AG09309 (cell line): ENCODE measurements around the gene PDE6B.

Source experiments
- DNase-seq: peaks from one replicate; pipeline ENCODE4 v3.0.0-alpha.2; 2010; ENCODE audit warnings: low read depth
- H3K4me3 ChIP-seq: 2 replicates; pipeline ENCODE4 v1.5.1; 2011; ENCODE audit warnings: mild to moderate bottlenecking, low read depth, low read length, moderate library complexity; ENCODE audit not compliant: control insufficient read depth
- TF ChIP-seq, protein P1 (sequence below): IDR thresholded peaks from 2 replicates; pipeline ENCODE4 v1.5.1; 2011; ENCODE audit warnings: mild to moderate bottlenecking, low read depth, low read length, inconsistent platforms; ENCODE audit not compliant: insufficient read depth, control insufficient read depth; ENCODE audit errors: missing control alignments

The PDE6B gene

DNA sequence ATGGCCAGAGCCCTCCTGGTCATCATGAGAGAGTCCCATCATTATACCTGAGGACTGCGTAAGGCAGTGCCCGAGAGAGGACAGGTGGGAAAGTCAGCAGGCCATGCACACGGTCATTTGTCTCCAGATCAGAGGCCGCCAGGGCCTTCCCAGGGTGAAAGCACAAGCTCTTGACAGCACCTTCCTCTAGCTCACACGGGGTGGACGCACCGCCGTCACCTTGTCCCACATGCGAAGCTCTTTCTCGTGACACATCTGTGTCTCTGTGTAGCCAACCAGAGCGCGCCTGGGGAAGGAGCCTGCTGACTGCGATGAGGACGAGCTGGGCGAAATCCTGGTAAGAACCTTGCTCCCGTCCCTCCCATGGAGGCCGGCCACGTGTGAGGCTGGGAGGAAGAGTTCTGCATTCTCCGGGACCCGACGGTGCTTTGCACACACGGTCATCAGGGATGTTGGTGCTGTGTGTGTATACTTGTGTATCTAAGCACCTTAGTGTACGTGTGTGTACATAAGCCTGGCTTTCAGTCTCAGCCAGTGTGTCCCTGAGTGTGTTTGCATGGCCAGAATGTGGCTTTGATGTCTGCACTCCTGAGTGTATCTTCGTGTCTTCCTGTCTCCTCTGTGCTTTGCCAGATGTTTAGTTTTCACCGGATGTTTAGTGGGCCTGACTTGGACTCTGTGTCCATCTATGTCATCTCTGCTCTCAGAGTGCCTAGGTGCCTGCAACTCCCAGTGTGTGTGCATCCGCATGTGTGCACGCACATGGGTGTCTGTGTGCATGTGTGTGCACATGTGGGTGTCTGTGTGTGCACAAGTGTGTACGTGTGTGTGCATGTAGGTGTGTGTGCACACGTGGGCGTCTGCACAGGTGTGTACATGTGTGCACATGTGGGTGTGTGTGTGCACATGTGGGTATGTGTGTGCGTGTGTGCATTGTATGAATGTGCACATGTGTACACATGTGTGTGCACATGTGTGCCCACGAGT lies 33.6 kb downstream of the PDE6B start:
- TF ChIP-seq, protein P1, sequence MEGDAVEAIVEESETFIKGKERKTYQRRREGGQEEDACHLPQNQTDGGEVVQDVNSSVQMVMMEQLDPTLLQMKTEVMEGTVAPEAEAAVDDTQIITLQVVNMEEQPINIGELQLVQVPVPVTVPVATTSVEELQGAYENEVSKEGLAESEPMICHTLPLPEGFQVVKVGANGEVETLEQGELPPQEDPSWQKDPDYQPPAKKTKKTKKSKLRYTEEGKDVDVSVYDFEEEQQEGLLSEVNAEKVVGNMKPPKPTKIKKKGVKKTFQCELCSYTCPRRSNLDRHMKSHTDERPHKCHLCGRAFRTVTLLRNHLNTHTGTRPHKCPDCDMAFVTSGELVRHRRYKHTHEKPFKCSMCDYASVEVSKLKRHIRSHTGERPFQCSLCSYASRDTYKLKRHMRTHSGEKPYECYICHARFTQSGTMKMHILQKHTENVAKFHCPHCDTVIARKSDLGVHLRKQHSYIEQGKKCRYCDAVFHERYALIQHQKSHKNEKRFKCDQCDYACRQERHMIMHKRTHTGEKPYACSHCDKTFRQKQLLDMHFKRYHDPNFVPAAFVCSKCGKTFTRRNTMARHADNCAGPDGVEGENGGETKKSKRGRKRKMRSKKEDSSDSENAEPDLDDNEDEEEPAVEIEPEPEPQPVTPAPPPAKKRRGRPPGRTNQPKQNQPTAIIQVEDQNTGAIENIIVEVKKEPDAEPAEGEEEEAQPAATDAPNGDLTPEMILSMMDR: no peak
- H3K4me3 ChIP-seq: no peak overlapping the region
- no peak for DNase-seq

DNA sequence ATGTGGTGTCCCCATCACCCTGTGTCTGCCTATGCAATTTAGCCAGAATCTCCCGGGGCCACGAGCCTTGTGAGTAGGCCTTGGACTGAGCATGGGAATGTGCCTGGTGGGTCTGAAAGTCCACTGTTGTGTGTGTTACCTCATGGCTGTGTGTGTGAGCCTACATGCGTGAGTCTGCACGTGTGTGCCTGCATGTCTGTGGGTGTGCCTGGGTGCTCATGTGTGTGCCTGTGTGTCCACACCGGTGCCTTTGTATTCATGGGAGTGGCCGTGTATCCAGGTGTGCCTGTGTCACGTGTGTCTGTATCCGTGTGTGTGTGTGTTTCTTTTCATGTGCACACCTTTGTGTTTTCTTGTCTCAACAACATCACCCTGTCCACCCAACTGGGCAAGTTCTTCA lies 34.5 kb downstream of the PDE6B start:
- TF ChIP-seq, protein P1: no peak
- no peak overlapping the region for H3K4me3 ChIP-seq
- no peak for DNase-seq

DNA sequence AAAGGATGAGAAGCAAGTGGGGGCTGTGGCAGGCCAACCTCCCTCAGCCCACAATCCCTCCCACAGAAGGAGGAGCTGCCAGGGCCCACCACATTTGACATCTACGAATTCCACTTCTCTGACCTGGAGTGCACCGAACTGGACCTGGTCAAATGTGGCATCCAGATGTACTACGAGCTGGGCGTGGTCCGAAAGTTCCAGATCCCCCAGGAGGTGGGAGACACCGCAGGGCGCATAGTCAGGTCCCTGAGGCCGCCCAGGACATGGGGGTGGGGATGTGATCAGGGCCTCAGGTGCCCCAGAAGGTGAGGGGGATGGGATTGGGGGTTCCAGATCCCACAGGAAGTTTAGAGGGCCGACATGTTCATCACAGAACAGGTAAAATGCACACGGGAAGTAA lies 35.0 kb downstream of the PDE6B start:
- H3K4me3 ChIP-seq: no peak overlapping the region
- no peak for DNase-seq
- TF ChIP-seq, protein P1: no peak

DNA sequence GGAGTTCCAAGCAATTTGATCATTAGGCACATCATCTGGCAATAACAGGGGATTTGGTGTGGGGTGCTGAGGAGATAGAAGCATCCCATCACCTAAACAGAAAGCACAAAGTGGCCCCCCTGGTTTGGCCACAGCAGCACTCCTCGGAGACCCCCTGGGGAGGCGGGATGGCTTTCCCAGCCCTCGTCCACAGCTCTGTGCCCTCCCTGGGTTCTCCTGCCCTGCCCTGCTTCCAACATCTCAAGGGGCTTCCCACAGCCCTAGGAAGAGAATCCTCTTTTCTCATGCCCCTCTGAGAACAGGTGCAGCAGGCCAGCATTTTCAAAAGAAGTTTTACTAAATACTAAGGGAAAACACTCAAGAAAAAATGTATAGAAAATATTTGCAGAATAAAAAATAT lies 35.9 kb downstream of the PDE6B start:
- TF ChIP-seq, protein P1: no peak
- no peak overlapping the region for H3K4me3 ChIP-seq
- no peak for DNase-seq

DNA sequence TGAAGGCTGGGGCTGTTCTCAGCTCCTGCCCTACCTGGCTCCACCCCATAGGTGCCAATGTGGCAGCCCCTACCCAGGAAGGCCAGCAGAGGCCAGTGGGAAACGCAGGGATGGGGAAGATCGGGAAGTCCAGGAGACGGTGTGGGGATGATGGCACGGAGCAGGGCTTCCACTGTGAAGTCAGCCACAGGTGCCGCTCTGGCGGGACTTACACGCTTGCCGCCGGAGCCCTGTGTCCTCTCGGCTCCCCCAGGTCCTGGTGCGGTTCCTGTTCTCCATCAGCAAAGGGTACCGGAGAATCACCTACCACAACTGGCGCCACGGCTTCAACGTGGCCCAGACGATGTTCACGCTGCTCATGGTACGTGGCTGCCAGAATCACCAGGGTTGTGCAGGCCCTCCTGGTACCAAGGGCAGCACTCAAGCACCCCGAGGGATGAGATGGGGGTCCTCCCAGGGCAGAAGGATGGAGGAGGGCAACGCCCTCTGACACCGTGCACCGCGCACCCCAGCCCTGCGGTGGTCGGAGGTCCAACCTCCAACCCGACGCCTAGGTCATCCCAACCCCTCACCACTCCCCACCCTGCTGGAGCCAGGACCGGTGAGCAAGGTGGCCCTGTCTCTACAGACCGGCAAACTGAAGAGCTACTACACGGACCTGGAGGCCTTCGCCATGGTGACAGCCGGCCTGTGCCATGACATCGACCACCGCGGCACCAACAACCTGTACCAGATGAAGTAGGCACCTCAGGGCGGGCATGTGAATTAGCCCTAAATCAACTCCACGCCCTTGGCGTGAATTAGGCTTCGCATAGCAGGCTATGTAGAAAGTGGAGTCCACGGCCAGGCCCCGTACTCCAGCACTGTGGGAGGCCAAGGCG lies 36.7 kb downstream of the PDE6B start:
- TF ChIP-seq, protein P1: no peak
- DNase-seq: no peak
- no peak overlapping the region for H3K4me3 ChIP-seq

DNA sequence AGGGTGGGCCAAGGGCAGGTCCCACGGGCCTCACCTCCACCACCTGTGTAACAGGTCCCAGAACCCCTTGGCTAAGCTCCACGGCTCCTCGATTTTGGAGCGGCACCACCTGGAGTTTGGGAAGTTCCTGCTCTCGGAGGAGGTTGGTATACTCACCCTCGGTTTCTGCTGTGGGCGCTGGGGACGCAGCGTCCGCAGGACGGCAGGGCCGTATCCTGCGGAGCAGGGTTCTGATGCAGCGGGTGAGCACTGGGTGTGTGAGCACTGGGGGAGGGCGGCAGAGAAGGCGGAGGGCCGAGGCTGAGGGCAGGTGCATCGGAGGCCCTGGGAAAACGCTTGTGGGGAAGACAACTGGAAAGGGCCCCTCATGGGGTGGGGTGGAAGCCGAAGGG lies 37.7 kb downstream of the PDE6B start:
- no peak overlapping the region for H3K4me3 ChIP-seq
- TF ChIP-seq, protein P1: no peak
- no peak for DNase-seq
